Lower leg skin (tissue), 3 donors: ENCODE measurements around the gene SMIM41.

Experiments
- POLR2A ChIP-seq, 2 donors: fragments of 450-650 bp; IDR thresholded peaks; one replicate each; pipeline ENCODE4 v1.6.1; 2016 to 2017; ENCODE audit warnings: antibody characterized with exemption in 2 of 2, mild to moderate bottlenecking in 1 of 2, moderate library complexity in 1 of 2
- TF ChIP-seq, protein P1 (sequence below), 3 donors: fragments of 450-650 bp; IDR thresholded peaks; one replicate each; pipeline ENCODE4 v1.5.1; 2016; ENCODE audit warnings: antibody characterized with exemption in 3 of 3, mild to moderate bottlenecking in 3 of 3, moderate library complexity in 2 of 3

GRCh38 chr12:52132754-52133161 lies 53.3 kb downstream of the SMIM41 start:
- TF ChIP-seq POLR2A (IDR thresholded peaks at IDR 0.05), result no peak
- TF ChIP-seq, protein P1, sequence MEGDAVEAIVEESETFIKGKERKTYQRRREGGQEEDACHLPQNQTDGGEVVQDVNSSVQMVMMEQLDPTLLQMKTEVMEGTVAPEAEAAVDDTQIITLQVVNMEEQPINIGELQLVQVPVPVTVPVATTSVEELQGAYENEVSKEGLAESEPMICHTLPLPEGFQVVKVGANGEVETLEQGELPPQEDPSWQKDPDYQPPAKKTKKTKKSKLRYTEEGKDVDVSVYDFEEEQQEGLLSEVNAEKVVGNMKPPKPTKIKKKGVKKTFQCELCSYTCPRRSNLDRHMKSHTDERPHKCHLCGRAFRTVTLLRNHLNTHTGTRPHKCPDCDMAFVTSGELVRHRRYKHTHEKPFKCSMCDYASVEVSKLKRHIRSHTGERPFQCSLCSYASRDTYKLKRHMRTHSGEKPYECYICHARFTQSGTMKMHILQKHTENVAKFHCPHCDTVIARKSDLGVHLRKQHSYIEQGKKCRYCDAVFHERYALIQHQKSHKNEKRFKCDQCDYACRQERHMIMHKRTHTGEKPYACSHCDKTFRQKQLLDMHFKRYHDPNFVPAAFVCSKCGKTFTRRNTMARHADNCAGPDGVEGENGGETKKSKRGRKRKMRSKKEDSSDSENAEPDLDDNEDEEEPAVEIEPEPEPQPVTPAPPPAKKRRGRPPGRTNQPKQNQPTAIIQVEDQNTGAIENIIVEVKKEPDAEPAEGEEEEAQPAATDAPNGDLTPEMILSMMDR (IDR thresholded peaks at IDR 0.05), result no peak
